GM12801 (cell line): Measurements from ENCODE around the gene MRPL20.

Experiments used
- TF ChIP-seq, protein P1 (sequence below): IDR thresholded peaks from one replicate; pipeline ENCODE4 v1.5.1; 2011; ENCODE audit warnings: control low read depth; ENCODE audit not compliant: insufficient read length; ENCODE audit errors: extremely low read depth

The MRPL20 gene

DNA sequence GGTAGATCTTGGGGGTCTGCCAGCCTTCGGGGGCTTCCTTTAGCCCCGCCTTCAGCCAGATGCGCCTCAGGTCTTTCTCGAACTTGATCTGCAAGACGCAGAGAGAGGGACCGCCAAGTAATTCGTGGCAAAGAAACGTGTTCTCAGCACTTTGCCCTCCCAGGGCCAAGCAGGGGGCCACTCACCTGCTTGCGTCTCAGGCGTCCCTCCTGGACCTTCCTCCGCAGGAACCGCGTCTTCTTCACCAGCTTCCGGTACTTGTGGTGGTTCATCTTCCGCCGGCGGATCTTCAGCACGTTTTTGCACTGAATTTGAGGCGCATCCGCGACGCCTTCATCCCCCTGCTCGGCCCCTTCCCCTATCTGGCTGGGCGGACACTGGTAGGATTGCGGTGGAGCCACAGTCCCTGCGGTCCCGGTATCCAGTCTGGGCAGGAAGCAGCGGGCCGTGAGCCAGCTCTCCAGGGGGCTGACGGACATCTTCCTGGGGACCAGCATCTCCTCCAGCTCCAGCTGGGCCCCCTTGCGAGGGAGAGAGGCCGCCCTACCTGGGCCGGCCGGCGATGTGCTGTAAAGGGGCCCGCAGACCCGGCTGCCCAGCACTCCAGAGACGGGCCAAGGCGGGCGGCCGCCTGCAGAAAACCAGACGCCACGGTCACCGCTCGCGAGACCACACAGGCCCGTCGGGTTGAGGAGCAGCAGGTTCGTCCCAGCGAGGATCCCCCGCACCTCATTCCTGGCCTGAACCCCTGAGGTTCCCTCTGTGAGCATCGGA lies 33.1 kb downstream of the MRPL20 start:
- TF ChIP-seq, protein P1, sequence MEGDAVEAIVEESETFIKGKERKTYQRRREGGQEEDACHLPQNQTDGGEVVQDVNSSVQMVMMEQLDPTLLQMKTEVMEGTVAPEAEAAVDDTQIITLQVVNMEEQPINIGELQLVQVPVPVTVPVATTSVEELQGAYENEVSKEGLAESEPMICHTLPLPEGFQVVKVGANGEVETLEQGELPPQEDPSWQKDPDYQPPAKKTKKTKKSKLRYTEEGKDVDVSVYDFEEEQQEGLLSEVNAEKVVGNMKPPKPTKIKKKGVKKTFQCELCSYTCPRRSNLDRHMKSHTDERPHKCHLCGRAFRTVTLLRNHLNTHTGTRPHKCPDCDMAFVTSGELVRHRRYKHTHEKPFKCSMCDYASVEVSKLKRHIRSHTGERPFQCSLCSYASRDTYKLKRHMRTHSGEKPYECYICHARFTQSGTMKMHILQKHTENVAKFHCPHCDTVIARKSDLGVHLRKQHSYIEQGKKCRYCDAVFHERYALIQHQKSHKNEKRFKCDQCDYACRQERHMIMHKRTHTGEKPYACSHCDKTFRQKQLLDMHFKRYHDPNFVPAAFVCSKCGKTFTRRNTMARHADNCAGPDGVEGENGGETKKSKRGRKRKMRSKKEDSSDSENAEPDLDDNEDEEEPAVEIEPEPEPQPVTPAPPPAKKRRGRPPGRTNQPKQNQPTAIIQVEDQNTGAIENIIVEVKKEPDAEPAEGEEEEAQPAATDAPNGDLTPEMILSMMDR, result no peak

DNA sequence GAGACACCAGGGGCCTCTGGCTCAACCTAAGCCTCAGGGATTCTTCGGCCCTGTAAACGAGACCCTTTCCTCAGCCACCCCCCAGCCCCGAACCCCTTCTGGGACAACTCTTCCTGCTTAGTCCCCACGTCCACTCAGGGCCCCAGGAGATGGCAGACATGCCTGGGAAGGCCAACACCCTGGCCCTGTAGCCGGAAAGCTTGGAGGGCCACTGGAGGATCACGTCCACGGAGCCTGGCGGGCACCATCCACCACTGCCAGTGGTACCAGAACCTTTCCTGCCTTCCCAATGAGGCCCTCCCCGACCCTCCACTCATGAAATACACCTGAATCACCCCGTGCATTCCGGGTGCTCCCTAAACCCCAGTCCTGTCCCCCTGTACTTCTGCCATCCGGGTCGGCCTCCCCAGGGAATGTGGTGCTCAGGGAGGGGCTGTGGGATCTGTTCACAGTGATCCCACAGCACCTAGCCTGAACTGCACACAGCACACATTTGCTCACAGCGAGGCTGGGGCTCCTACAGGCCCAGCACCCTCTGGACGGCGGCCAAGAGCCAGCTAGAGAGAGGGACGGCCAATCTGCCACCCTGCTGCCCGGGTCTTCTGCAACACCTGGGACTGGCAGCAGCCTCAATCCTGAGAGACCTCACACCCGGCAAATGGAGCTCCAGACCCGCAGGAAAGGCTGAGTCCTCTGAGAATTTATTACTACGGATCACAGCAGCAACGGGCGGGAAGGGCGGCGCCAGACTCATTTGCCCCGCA lies 33.9 kb downstream of the MRPL20 start:
- TF ChIP-seq, protein P1, result no peak

DNA sequence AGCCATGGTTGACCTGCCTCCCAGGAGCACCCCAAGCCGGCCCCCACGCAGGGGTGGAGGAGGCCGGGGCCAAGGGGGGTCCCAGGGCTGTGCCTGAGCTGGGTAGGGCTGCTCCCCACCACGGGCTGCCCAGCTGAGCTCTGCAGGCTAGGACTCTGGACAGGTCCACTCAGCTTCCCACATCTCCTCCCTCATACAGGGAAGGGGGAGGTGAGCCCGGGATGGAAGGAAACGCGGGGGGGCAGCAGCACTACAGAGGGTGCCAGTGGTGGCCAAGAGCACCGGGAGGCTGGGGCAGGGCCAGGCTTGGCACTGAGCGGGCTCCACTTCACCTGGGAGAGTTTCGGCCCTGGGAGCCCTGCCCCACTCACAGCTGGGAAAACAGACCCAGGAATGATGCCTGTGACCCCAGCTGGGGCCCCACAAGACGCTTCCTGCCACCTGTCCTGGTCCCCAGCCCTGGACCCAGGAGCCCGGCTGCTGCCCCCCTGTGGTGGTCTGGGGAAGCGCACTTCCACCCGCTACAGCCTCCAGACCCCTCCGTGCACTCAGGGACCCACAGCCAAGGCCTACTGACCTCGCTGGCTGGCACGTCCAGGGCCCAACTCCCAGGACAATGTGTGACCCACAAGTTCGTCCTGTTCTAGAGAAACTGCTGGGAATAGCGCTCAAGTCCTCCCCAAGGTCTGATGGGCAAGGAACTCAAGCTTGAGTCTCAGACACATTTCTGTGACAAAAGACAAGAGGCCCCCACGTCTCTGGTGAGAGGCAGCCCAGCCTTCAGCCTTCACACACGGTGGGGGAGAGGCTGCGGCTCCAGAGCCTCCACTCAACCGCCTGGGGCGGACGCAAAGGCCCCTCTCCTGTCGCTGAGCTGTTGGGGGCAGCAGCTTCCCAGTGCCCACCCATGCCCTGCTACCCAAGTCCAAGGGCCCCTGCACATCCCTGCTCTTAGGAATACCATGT lies 35.1 kb downstream of the MRPL20 start:
- TF ChIP-seq, protein P1, result no peak

DNA sequence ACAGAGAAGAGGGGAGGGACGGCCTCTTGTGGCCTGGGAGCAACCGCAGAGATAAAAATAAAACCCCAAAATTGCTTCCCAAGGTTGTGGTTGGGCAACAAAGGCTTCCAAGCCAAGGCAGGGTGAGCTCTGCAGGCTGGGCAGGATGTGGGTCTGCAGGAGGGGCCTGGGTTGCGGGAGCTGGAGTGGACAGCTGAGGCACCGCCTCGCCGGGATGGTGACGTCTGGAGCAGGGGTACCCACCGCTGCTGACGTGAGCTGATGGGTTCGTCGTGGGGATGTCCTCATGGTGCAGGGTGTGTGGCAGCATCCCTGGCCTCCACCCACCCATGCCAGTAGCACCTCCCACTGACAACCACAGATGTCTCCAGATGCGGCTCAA lies 35.7 kb downstream of the MRPL20 start:
- TF ChIP-seq, protein P1, result no peak

DNA sequence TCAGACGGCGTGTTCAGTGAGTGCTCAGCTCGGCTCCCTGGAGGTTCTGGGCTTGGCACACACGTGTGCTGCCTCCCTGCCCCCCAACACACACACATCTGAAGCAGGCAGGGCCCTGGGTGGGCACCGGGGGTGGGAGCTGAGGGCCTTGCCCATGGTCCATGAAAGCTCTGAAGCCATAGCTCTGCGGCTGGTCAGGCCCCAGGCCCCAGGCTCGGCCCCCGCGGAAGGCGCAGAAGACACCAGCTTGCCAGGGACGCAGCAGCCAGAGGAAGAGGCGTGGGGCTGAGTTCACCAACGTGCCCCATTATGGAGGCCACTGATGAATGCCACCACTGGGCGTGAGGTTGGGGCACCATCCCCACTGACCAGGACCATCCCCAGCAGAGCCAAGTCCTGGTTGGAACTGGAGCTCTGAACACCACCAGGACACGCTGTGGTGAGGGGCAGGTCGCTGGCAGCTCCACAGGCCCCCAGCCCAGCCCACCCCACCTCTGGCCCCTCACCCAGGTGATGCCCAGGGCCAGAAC lies 36.3 kb downstream of the MRPL20 start:
- TF ChIP-seq, protein P1, result no peak

DNA sequence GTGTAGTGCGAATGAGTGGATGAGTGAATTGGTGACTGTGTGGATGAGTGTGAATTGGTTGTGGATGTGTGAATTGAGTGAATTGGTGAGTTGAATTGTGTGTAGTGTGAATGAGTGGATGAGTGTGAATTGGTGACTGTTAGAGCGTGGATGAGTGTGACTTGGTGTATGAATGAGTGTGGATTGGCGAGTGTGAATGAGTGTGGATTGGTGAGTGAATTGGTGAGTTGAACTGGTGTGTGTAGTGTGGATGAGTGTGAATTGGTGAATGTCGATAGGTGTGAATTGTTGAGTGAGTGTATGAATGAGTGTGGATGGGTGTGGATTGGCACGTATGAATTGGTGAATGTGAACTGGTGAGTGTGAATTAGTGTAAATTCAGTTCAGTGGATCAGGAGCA lies 39.8 kb downstream of the MRPL20 start:
- TF ChIP-seq, protein P1, result no peak
